HG02623 (cell line): ENCODE measurements around the gene SLC38A4.

Experiments
- ATAC-seq: cut with Tn5 transposase; IDR thresholded peaks from one replicate; pipeline ENCODE4 v1.9.1; 2021; ENCODE audit warnings: moderate library complexity; ENCODE audit not compliant: unreplicated experiment

SLC38A4 gene

DNA sequence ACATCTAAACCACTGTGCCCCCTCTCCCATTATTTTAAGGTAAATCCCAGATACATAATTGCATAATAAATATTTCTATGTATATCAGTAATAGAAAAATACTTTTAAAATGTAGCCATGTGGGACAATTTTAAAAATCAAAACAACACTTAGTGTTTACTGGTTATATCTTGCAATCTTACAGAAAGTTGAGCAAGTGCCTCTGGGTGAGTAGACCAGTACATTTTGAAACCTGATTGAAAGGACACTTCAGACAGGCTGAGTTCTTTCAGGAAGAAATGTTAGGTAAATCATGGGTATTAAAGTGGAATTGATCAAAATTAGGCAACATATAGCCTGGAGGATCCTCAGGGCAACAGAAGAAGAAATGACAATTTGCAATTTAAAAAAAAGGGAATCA is 7.2 kb downstream of the SLC38A4 start:
- ATAC-seq, result no peak

DNA sequence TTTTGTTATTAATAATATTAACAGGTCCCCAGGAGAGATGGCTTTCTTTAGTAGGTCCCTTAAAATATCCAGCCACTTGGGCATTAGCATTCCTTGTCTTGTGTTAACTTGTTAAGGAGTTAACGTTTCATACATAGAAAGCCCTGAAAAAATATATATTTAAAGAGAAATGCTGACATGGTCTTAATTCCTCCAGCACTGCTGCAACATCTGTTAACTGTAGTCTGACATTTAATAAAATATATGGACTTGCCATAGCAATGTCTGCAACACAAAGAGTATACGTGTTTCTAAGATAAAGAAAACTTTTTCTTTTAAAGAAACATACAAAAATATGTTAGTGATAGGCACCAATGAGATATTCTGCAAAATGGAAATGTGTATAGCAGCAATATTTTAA is 10.0 kb downstream of the SLC38A4 start:
- no peak for ATAC-seq

DNA sequence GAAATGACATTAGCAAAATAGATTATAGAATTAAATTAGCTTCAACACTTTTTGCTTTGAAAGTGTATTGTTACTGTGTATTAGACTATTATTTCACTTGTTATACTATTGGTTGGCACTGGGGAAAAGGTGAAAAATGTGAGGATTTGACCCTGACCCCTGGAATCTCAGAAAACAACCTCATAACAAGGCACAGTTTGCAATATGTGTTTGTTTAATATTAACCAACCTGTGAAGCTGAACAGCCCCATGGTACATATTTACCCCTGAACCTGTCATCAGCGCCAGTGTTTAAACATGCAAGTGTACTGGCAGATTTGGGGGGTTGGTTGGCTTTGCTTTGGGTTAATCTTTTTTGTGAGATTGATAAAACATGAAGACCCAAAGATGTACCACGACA is 11.7 kb downstream of the SLC38A4 start:
- ATAC-seq, result no peak

DNA sequence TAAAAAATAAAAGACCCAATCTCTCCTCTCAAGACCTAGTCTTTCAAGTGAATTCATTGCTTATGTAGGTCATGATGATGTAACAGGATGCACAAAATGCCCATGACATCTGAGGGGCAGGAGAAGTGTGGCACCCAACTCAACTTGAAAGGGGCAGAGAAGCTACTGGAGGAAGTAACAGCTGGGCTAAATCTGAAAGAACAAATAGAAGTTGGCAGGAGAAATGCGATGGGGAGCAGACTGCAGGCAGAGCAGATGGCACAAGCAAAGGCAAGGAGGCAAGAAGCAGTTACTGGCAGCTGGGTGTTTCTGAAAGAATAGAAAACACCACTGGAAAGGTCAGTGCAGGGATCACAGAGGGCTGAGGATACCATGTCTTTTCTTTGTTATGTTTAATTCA is 14.6 kb downstream of the SLC38A4 start:
- ATAC-seq, result no peak

DNA sequence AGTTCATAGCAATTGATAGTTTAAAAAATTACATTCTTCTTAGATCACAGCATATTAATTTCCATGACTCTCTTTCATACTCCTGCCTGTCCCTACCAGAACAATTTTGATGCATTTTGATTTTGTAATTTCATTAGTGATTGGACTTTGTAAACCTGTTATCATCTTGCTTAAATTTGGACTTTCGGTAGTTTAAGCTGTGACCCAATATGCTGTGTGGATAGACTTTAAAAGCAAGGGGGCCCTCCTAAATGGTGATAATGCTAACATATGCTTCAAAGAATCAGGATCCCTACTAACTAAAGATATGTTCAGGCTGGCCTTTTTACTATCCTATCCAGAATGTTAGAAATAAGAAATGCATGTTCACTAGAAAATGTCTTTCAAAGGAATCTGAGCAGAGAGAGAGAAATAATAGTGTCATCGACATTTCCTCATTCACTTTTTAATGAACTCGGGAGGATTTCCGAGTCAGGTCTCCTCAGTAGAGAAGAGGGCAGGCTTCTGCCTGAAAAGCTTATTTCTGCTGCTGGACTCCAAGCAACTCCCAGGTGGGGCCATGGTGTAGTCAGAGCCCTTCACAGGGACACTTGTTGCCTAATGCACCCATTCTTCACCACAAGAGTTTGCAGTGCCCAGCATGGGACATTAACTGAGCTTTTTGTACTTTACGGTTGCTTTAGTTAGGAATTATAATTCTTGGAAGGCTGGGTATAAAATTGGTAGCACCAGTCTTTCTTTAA is 16.7 kb downstream of the SLC38A4 start:
- no peak for ATAC-seq

DNA sequence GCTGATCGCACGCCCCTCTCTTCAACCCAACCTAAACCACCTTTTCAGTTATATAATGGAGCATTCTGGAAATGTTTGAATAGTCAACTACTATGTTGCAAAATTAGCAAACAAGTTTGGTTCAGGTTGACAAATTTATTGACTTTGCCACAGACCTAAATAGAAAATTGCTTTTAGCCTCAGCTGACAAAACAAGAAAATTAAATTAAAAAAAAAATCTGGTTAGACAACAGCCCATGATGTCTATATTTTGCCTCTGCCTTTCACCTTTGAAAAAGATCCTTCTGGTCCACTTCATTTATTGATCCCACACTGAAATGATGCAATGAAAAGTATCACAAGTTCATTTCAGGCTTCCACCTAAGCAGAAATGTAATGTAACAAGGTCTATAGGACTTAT is 17.5 kb downstream of the SLC38A4 start:
- no peak for ATAC-seq

DNA sequence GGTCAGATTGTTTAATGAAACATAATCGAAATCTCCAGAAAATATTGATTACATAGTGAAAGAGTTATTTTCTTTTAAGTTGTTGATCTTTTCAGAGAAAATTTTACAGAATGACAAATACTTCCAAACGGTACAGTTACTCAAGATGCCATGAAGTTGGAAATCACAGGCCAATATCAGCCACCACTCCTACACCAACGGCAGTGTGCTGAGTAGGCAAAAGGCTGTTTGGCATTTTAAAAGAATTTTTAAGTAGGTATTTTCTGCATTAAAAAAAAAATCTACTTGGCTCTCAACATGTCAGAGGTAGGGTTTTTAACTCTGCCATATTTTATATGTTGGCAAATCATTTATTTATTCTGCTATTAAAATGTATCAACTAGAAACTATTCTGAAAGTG is 21.7 kb downstream of the SLC38A4 start:
- ATAC-seq, result no peak

DNA sequence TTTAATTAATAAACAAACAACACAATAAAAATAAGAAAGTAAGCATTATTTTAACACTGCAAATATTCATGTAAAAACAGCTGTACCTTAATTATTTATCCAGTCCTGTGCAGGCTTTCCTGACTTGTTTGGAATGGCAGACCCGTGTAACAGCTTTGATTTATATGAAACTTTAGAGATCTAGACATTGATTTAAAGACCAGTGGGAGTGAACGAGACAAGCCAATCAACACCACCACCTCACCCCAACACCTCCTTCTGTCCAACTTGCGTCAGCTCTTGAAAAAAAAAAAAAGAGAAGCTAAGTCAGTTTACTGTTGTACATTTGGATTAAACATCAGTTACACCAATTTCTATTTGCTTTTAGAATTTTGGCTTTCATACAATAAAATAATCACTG is 22.3 kb downstream of the SLC38A4 start:
- ATAC-seq, result no peak

DNA sequence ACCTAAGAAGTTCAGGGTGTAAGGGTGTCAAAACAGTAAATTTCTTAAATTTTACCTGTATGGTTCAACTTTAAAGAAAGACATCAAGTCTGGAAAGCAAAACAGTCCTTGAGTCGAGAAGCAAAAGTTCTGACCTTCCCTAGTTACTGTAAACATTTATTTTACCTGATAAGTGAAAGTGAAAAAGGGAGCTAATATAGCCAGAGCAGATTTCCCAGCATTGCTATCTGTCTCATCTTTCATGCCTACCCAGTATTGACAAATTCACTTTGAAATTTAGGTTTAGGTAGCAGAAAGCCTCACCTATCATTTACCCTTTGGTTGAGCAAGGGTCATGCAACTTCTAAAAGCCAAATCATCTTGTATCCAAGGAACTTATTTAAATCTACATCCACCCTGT is 24.5 kb downstream of the SLC38A4 start:
- ATAC-seq, result no peak

DNA sequence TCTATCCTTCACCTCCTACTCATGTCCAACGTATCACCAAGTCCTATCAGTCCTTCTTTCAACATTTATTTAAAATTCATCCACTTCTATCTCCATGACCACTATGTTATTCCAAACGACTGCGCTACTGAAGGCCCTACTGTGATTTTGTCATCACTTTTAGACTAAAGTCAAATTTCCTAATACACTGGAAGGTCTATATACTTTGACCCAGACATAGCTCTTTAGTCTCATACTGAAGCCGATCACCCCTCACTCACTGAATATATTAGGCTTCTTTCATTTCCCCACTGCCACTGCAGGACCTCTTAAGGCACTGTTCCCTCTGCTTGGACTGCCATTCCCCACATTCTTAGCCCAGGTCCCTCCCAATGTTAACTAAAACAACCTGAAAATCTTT is 25.6 kb downstream of the SLC38A4 start:
- no peak for ATAC-seq

DNA sequence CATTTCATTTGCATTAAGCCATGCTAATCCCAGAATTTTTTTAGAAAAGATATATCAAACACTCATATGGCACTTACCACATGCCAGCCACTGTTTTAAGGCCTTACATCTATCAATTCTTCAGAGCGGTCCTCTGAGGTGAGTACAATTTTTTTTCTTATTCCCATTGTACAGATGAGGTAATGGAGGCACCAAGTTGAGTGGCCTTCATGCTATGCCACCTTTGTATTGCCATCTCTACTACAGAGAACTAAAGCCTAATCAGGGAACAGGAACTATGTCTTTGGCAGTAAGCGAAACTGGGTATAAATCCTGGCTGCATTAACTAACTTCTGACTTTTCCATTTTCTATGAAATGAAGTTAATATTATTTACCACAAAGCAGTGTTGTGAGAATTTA is 27.1 kb downstream of the SLC38A4 start:
- no peak for ATAC-seq

DNA sequence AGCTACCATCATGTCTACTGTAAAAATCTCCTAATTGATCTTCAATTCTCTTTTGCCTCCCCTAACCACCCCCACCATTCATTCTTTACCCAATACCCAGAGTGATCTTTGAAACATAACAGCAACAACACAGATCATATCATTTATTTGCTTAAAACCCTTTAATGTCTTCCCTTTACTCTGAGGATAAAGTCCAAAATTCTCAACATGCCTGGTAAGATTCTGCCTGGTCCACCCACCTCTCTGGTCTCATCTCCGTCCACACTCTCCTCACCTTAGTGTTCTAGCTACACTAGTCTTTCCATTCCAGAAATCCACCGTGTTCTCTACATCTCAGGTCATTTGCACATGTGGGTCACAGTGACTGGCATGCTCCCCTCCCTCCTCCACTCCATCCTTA is 27.7 kb downstream of the SLC38A4 start:
- no peak for ATAC-seq

DNA sequence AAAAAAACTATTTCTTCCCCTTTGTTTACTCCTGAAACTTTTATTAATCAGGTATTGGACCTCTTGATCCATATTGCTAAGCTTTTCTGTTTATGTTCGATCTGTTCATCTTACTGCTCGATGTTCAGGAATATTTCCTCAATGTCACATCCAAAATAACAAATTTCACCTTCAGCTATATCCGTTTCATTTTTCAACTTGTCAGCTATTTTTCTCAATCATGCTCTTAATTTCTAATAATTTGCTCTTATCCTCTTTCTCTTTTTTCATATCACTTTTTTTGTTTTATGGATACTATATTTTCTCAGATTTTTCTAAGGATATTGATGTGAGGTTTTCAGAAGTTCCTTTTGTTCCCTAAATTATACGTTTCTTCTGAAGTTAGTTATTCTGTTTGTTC is 29.8 kb downstream of the SLC38A4 start:
- no peak for ATAC-seq

DNA sequence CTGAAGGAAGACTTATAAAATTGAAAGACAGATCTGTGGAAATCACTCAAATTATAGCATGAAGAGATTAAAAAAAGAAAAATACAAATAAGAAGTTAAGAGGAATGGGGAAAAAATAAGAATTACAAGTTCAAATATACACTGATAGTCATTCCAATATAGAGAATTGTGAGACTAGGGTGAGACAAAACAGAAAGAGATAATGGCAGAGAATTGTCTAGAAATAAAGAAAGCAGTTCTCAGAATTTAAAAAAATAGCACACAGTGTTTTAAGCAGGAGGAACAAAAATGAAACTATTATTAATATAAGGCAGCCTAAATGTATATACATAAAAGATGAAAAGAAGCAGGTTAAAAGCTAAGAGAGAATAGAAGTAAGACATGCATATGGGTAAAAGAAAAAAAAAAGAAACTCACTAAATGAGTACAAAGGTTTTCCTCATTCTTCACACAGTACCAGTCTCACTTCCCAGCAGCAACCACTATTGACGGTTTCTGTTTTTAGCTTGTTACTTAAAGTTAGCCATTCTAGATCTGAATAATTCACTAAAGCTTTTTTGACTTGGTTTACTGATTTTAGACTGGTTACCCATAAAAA is 31.1 kb downstream of the SLC38A4 start:
- peak; percentile 77 for ATAC-seq

DNA sequence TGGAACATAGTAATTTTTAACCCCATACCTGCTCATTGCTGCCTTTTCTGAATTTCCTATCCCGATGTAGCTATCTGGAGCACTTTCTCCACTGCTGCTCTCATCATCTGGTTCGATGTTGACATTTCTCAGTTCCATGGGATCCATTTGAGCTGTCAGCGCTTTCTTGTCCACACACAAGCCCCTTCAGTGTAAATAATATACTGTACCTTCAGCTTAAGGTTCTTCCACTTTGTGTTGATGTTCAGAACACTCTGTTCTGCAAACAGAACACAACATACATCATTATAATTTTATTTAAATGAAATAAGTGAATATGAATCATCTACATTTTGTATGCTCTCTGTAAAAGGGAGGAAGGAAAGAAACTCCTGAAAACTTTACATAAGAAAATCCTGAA is 32.9 kb downstream of the SLC38A4 start:
- ATAC-seq, result no peak

DNA sequence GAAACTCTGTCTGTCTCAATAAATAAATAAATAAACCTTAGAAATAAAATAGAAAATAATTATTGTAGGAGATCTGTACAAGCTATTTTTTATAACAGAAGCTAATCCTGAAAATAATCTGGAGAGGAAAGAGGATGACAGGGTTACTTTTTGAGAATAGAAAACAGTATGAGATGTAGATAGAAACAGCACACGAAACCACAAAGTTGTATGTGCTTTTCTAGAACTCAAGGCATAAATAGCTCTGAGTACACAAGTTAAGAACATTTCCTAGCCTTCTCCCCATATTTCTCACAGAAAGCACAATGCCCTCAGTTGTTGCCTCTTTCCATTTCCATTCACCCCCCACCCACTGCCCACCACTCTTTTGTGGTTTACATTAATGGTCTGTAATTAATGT is 35.7 kb downstream of the SLC38A4 start:
- ATAC-seq, result no peak

DNA sequence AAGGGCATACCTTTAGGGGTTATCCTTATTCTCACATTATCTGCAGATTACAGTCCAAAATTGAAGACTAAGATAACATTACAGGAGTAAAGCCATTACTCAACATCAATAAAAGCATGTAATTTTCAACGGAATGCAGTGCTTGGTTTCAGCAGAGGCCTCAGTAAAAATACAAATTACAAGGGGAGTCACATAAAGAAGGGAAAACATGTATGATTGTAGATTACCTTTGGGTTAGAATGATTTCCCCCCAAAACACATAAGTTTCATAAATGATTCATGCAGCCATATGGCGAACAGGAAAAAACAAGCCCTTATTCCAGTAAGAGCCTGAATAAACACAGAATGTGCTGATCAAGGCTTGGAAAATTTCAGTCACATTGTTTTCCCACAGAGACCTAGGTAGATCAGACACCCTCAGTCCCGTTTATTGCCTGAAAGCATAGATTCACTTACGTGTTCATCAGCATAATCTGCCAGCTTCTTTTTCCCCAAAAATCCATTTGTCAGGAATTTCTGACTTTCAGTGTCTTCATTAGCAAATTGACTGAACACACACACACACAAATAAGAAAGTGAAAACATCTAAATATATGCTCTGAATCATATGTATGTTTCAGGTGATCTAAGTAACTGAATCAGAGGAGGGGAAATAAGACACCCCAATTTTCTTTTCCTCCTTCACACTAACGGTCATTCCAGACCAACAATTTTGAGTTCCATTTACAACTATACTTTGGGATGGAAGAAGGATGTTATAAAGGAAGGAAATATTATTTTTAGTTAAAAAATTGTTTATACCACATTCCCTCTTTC is 37.5 kb downstream of the SLC38A4 start:
- ATAC-seq, result no peak

DNA sequence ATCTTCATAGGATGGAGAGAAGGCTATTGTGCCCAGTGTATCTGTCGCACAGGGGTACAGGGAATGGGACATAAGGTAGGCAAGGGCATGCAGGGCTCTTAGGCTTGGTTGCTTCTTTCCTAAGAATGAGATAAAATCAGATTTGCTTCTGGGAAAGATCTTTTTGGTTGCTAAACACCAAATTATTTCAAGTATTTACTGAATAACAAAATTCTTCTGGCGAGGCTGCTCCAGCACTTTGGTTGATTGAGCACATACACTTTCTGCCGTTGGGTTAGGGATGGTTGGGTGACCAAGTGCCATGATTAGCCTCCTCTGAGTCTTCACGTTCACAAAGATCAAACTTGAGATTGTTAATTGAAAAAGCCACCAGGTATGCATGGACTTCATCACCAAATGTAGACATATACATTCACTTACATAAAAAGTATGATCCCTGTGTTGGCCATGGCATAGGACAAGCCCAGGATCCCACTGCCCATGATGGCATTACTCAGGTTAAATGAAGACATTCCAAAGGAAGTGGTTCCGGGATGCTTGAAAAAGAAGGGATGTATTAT is 38.2 kb downstream of the SLC38A4 start:
- ATAC-seq, result no peak

DNA sequence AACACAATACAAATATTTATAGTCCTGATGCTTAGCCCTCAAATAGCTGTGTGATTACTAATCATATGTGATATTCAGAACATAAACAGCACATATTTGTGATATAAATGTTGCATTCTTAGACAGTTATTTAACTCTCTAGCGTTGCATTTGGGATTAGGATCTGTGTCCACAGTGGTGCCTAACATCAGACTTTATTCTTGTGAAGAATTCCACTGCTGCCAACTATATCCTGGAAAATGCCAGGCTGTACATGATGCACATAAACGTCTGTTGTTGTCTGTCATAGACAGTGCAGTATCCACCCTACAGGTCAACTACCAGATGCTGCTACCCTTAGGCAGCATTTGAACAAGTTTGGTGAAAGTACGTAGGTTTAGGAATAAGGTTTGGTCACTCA is 39.0 kb downstream of the SLC38A4 start:
- ATAC-seq, result no peak

DNA sequence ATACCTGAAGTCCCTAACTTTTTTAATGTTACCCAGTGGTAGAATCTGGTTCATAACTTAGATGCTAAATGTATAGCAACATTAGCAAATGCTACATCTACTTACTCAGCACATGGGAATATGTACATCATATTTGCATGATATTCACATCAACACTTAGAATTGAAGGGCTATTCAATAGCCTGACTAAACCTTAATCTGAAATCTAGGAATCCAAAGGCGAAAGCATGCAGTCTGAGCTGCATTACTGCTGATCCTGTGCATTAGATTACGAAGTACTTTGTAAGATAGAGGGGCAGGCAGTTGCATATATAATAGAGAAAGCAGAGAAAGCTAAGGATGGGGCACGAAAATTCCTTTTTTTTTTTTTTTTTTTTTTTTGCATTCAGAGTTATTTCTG is 40.4 kb downstream of the SLC38A4 start:
- no peak for ATAC-seq

DNA sequence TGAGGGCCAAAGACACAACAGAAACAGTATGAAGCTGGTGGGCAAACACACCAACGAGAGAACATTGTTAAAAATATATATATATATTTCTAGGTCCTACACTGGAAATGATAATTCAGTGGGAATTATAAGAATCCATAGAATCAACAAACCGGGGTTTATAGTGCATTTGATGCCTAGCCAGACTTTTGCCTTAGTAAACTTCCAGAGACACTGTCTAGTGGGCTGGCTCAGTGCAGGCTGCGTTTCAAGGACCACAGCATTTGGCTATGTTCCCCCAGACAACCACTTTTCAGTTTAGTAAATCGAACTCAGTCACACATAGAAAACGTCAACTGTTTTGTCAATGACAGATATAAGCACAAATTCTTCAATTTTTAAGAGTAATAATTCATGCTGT is 41.9 kb downstream of the SLC38A4 start:
- ATAC-seq, result no peak

DNA sequence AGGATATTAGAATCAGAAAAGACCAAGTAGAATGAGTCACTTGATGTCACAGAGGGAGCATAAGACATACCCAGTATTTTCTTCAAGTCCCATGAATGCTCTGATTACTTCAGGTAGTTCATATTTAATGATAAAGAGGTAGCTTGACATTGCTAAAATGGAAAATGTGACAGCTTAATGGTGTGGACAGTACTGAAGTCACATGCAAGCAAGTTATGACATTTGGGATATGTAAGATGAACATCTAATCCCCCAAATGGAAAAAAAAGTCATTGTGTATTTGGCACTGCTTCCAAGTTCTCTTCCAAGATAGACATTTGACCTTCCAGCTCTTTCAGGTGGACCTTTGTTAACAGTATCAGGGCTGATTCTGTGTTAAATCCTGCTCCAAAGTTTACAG is 45.9 kb downstream of the SLC38A4 start:
- ATAC-seq, result no peak
